ENCODE measurements around the gene MRPL44.

MRPL44 gene

DNA sequence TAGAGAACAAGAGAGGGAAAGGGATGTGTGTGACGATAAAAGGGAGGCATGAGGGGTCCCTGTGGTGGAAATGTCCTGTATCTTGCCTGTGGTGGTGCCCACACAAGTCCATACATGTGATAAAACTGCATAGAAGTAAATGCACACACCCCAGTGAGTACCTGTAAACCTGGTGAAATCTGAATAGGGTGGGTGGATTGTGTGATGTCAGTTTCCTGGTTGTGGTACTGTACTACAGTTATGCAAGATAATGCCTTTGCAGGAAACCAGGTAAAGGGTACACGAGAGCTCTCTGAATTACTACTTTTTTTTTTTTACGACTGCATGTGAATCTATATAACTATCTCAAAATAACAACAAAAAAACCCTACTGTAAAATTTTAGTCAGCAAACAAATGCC lies 59.7 kb downstream of the MRPL44 start:
- Histone ChIP-seq H3K27me3 (ENCODE audit: low read depth, low read length) (no peaks in the 10 kb centered on the region), H3K79me2 (ENCODE audit: low read length) (no peaks in the 10 kb centered on the region), H3K4me2 (ENCODE audit: low read length) (no peak overlapping the region), H2AFZ (ENCODE audit: low read depth, low read length) (no peak overlapping the region), H3K4me1 (ENCODE audit: low read length) (no peaks in the 10 kb centered on the region), H3K27ac (ENCODE audit: low read length) (no peak overlapping the region), H3K9me3 (ENCODE audit: insufficient read depth, low read length) (no peaks in the 10 kb centered on the region), H3K36me3 (replicated peaks; ENCODE audit: low read depth, low read length) (no peaks in the 10 kb centered on the region), H3K9ac (ENCODE audit: low read length) (no peak overlapping the region), H3K4me3 (ENCODE audit: low read length) (no peak overlapping the region), H4K20me1 (ENCODE audit: insufficient read depth, low read length) (no peaks in the 10 kb centered on the region)
- TF ChIP-seq CTCF (IDR thresholded peaks at IDR 0.05; ENCODE audit: low read depth, low read length), result no peak
- no peak for TF ChIP-seq EZH2phosphoT487 (IDR thresholded peaks at IDR 0.05; ENCODE audit: low read depth)

All from OCI-LY3 (cell line).